Endothelial cell of hepatic sinusoid (primary cell): ENCODE measurements around the gene SEMA5A.

ENCODE experiments used
- in situ Hi-C: cut with HindIII; loops from 2 replicates; pipeline ENCODE4 v1.10.0; 2017; ENCODE audit warnings: low sequenced_read_pairs

SEMA5A gene

DNA sequence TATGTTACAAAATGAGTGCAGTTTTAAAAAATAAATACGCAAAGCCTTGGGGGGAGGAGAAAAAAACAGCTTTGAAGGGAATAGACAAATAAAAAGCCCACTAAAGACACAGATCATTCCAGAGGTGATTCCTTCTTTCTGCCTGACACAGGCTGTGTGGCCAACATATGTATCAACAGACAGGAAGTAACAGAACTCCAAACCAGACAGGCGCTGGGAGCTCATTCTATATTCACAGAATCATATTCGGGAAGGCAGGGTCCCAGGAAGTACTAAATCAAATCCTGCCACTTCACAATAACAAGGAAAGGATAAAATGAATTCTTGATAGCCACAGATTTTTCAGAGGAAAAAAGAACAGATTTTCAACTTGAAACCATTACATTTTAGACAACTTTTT lies 62.1 kb downstream of the SEMA5A start:
- in situ Hi-C loops, result no loop called here

DNA sequence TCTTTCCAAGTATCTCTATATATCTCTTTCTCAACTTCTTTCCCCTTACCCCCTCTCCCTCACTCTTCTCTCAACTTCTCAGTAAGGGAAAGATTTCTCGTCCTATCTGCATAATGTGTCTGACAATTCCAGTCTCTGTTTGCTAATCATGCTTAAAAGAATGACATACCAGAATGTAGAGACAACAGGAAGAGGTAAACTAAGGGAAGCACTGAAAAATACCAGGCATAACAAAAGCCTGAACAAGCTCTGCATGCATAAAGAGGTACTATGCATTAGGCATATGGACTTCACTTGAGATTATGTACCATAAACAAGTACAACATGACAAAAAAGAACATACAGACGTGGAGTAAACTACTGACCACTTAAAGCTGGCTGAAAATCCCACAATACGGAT lies 62.6 kb downstream of the SEMA5A start:
- in situ Hi-C loops, result no loop called here

- in situ Hi-C loops, result no loop called here
Measured at GRCh38 chr5:9482381-9482780, 63.5 kb downstream of the SEMA5A start.

GRCh38 chr5:9480499-9480898 lies 65.4 kb downstream of the SEMA5A start:
- in situ Hi-C loops, result no loop called here

GRCh38 chr5:9479990-9480389 lies 65.9 kb downstream of the SEMA5A start:
- in situ Hi-C loops, result no loop called here

GRCh38 chr5:9479361-9479760 lies 66.5 kb downstream of the SEMA5A start:
- in situ Hi-C loops, result no loop called here

GRCh38 chr5:9477537-9477936 lies 68.3 kb downstream of the SEMA5A start:
- in situ Hi-C loops, result no loop called here

GRCh38 chr5:9474219-9475002 lies 71.5 kb downstream of the SEMA5A start:
- in situ Hi-C loops, result no loop called here

DNA sequence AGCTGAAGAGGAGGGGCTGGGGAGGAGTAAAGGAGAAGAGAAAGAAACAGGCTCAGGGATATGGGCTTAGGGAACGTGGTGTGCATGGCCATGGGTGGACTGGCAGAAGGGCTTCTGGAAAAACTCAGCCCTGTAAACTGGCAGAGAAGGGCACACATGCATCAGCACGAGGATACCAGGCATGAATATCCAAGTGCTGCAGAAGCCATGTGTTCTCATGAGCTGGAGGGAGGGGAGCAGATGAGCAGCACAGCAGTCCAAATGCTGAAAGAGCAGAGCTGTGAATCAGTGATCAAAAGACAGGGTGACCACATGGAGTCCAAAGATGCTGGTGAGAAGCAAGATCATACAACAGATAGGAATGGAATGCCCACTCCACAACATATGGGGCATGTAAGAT lies 72.3 kb downstream of the SEMA5A start:
- in situ Hi-C loops, result no loop called here

DNA sequence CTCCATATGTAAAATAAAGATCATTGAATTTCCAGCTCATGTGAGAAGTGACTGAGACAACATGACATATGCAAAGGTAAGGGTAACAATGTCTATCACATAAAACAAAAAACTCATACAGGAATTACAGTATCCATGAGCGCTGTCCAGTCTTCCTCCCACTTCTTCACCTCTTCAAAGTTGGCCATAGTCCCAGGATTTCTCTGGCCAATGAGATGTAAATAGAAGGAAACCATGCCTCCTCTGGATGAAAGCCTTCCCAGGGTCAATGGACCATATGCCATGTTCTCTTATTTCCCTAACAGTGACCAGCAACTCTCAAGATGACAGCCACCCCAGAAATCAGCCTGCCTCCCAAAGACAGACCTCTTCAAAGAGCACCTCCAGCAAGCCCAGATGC lies 75.5 kb downstream of the SEMA5A start:
- in situ Hi-C loops, result no loop called here

- in situ Hi-C loops, result no loop called here
Measured at GRCh38 chr5:9468060-9468388, 77.9 kb downstream of the SEMA5A start.

- in situ Hi-C loops, result no loop called here
Measured at GRCh38 chr5:9467199-9468059, 78.4 kb downstream of the SEMA5A start.

- in situ Hi-C loops, result no loop called here
Measured at GRCh38 chr5:9466697-9467096, 79.2 kb downstream of the SEMA5A start.

- in situ Hi-C loops, result no loop called here
Measured at GRCh38 chr5:9464478-9464877, 81.4 kb downstream of the SEMA5A start.

- in situ Hi-C loops, result no loop called here
Measured at GRCh38 chr5:9462109-9462508, 83.8 kb downstream of the SEMA5A start.

- in situ Hi-C loops, result no loop called here
Measured at GRCh38 chr5:9460885-9461645, 84.8 kb downstream of the SEMA5A start.

- in situ Hi-C loops, result no loop called here
Measured at GRCh38 chr5:9456435-9457042, 89.3 kb downstream of the SEMA5A start.

DNA sequence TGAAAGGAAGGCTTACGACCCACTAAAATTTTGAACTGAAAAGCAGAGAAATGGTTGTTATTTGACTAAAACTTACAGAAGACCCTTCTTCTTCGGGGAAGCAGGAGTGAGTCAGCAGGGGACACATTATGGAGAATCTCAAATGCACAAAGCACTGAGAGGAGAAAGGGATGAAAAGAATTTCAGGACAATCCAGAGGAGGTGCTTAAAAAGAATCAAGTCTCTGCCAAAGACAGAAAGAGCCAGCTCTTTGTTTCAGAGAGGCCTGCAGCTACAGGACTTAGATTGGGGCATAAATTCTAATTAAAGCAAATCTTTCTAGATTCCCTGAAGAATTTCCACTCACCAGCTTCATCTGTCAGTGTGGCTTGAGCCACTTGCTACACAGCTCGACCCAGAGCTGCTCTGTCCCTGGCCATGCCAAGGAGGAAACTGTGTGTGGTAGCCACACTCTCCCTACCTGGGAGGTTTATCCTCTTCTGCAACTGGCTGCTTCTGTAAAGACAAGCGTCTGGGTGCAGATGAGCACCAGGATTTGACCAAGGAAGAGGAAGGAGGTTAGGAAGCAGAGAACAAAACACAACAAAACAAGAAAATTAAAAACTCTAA lies 89.9 kb downstream of the SEMA5A start:
- in situ Hi-C loops, result no loop called here

- in situ Hi-C loops, result no loop called here
Measured at GRCh38 chr5:9454491-9454890, 91.4 kb downstream of the SEMA5A start.

DNA sequence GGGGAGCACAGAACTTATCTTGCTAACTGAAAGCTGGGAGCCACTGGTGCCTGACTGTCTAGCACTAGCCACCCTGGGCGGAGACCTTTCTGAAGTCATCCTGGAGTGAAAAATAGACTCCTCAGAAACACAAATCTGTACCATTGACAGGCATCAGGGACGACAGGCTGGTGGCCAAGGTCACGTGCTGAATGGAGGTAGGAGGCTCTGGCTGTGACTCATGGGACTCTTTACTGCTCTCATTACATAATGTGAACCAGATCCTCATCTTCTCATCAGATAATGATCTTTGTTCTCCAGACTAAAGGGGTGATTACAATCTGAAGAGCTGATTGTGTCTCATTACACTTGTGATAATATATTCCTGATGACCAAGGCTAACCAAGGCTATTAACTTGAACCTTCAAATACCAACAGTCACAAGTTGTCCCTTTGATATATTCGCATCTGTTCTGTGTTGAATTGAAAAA lies 91.8 kb downstream of the SEMA5A start:
- in situ Hi-C loops, result no loop called here
